GM21723 (cell line): ENCODE data around the gene SCNN1B.
"Not testable (repeated sequence)": the region's sequence is repeated elsewhere in the genome, so short reads cannot be mapped to it uniquely, and the experiment has no call there.

ENCODE experiments used
- ATAC-seq: cut with Tn5 transposase; IDR thresholded peaks from one replicate; pipeline ENCODE4 v1.9.1; 2021; ENCODE audit warnings: mild to moderate bottlenecking, moderate library complexity; ENCODE audit not compliant: unreplicated experiment

SCNN1B gene

DNA sequence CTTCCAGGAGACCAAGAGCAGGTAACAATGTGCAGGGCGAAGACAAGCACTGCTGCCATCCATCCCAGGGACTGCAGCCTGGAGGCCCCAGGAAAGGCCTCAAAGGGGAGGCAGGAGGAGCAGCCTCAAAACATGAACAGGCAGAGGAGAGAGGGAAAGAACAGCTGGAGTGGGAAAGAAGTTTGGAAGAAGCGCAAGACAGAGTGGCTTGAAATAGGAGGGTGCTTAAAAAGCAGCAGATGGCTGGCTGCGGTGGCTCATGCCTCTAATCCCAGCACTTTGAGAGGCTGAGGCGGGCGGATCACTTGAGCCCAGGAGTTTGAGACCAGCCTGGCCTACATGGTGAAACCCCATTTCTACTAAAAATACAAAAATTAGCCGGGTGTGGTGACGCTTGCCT lies 98.3 kb downstream of the SCNN1B start:
- ATAC-seq = not testable (repeated sequence)

DNA sequence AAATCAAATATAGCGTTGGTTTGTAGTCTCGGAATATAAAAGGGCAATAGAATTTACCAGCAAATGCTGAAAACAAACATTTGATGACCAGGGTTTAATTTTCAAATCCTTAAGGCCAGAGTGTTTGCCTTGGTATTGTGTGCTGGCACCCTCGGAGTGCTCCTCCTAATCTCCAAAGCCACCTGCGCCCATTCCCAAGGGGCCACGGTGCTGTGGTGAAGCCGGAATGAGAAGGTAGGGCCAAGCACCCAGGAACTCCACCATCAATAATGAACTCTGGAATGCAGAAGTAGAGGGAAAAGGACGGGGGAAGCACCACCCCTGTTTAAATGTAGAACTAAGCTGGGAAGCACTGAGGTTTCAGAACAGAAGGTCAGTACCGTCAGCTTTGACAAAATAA lies 99.0 kb downstream of the SCNN1B start:
- ATAC-seq = no peak

DNA sequence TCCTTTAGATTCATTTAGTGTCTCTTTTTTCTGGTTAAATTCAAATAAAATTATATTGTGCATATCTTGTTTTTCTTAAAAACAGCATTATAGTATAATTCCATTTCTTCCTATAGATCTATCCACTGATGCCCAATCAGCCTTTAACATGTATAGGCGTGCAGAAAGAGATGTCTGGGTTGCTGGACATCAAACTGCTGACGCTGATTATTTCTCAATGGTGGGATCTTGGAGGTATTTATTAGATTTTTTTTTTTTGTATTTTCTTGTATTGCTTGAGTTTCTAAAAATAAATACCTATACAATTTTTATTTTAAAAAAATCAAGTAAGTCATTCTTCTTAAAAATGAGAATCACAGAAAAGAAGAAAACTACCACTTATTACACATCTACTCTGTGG lies 100.0 kb downstream of the SCNN1B start:
- no peak for ATAC-seq

DNA sequence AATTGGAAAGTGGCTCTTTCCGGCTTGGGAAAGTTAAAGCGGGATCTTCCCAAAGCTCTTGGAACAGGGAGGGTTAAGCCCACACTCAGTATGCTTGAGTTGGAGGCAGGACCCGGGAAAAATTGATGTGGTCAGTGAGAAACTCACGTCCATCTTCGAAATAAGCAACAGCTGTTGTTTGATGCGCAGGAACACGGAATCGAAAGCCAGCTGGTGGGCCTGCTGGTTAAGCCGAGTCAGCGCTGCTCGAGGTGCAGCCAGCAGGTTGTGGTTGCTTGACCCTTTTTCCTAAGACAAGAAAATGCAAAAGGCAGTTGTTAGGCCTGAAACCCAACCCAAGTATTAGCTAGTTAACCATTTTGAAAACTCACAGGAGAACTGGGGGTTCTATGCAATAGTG lies 101.4 kb downstream of the SCNN1B start:
- no peak for ATAC-seq

DNA sequence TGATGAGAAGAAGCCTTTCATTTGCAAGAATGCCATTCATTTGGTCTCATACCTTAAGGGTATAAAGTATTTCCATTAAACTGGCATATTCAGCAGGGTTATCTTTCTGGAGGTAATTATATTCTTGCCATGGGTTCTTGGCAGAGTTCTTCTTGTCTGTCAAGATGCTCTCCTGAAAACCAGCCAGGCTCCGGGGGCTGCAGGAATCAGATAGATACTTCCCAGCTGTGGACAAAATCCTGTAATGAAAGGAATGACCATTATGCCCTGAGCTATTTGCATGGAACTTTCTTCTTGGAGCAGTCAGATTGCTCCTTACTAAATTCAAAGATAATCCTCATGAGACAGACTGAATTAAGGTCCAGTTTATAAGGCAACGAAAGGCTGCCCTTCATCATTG lies 103.9 kb downstream of the SCNN1B start:
- no peak for ATAC-seq

DNA sequence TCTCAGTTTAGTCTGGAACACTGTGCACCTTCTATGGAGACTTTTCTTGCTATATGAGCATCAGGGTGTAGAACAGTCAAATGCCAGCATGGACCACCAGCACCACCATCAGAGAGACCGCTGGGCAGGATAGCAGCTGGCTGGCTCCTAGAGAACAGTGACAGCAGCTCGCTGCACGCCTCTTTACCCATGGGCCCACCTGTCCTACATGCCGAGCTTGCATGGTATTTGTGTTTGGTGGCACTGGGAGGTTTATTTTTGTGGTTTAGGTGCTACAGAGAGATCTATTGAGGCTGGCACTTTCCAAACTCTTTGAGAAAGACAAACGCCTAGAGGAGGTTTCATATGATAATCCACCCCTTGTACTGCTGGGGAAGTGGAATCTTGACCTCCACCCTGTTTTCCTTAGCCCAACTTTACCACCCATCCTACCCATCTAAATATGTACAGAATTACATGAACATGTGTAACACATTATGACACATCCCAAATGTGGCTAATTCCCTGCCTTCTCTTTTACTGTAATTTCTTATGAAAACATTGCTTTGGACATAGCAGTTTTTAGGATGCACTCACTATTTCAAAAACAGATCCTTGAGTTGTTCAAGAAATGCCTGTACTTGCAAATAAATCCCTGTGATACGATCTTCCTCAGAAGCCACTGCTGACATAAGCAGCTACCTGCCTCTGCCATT lies 104.6 kb downstream of the SCNN1B start:
- ATAC-seq = no peak

DNA sequence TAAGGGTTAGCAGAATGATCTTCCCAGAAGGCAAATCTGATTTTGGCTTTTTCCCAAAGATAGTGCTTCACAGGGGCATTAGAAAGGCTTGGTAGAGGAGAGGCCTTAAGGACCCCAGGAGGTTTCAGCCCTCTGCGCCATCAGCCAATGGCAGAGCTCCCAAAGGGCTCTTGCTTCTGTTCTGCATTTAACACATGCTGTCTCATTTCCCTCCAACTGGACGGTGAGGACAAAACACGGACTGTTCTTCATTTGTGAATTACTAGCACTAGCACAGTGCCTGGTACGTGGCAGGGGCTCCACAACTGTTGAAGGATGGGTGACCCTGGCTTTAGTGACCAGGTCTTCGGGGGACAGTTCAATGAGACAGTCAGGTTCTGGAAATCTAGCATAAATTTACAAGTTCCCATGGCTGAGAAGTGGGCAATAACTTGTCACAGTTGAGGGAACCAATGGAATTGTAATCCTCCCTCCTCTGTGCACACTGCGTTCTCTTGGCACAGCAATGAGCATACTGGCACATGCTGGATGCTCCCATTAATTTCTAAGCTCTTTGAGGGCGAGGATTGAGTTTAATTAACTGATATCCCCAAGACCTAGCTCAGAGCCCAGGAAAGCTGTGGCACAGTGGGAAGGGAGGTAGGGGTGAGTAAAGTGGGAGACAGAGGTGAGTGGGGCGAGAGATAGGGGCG lies 105.5 kb downstream of the SCNN1B start:
- ATAC-seq = no peak

DNA sequence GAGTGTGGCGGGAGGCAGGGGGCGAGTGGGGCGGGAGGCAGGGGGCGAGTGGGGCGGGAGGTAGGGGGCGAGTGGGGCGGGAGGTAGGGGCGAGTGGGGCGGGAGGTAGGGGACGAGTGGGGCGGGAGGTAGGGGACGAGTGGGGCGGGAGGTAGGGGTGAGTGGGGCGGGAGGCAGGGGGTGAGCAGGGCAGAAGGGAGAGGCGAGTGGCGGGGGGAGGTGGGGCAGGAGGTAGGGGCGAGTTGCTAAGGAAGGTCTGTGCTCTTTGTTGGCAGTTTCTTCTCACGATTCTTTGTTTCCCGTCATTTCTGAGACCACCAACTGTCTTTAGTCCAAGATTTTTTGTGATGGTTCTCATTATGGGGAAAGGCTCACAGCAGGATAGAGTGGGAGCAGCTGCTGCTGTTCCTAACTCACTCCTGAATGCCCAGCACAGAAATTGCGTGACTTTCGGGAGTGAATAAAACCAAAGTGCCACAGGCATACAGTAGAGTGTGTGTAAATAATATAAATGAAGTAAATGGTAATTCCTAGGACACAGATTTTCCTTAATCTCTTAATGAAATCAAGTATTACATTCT lies 106.2 kb downstream of the SCNN1B start:
- no peak for ATAC-seq

DNA sequence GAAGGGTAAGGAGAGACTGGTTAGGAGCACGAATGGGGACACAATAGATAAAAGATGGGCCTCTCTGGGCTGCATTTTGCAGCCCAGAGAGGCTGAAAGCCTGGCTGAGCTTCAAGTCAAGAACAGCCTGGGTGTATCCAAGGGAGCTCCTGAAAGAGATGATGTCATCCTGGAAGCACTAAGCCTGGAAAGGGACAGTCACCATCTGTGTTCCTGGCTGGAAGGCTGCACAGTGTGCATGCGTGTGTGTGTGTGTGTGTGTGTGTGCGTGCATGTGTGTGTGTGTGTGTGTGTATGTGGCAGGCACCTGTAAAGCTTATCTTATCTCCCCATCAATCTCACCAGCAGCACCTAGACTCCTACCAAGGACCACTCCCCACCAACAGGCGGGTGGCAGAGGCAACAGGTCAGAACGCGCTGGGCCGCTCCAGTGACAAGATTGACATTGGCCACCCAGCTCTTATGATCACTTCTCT lies 106.8 kb downstream of the SCNN1B start:
- ATAC-seq = no peak

DNA sequence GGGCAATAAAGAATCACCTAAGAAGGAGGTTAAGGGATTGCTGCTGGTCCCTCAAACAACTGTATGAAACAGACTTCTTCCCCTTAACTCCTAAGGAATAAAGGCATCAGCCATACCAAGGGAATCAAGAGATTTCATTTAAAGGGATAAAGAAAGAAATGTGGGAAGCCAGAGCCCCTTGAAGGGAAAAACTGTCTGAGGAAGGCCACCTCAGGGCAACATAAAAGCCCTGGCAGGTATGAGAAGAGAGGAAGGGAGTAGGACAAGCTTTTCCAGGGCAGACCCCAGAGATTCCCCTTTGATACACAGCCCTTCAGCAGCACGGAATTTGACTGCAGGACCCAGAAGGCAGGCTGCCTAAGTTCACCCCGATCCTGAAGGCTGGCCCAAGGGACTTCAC lies 107.4 kb downstream of the SCNN1B start:
- no peak for ATAC-seq

DNA sequence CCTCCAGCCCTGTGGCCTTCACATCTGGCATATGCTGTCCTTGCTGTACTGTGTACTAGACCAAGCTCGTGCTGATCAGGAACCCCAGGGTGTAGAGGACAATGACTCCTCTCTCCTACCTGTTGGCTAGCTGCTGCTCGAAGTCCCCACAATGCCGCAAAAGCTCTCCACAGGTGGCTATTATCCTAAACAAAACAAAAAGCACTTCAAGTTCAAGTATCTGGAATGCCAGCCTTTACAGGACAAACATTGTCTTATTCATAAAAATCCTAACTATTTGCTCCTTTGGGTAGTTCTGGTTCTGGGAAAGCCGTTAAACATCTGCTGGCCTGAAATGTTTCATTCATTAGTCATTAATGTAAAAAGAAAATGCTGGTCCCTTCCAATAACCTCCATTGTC lies 108.1 kb downstream of the SCNN1B start:
- ATAC-seq = no peak

DNA sequence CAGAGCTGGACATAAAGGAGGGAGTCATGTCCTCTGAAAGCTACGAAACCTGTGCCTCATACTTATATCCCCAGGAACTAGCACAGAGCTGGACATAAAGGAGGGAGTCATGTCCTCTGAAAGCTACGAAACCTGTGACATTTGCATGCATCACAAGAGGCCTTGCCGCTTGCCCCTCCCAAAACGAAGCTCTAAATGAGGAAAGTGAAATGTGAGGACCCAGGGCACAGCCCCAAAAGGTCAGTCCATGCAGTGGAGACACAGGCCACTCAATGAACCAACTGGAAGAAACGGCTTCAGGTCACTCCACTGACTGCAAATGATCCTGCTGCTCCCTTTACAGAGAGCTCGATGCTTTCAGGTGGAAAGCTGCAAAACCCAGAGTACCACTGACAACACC lies 112.6 kb downstream of the SCNN1B start:
- ATAC-seq = no peak

DNA sequence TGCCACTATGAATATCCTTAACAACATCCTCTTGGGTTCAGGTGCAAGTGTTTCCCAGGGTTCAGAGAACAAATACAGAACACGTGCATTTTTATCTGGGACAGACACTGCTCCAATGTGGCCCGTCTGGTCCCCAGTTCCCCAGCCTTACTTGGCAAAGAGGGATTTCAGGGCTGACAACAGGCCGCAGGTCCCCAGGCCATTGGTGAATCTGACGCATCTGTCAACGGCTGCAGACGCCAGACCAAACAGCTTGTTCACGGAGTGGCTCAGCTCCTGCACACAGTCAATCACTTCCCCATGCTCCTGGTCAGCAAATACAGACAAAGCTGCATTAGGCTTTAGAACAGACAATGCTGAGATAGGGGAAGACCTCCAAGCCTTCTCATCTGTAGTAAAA lies 114.7 kb downstream of the SCNN1B start:
- ATAC-seq = no peak

DNA sequence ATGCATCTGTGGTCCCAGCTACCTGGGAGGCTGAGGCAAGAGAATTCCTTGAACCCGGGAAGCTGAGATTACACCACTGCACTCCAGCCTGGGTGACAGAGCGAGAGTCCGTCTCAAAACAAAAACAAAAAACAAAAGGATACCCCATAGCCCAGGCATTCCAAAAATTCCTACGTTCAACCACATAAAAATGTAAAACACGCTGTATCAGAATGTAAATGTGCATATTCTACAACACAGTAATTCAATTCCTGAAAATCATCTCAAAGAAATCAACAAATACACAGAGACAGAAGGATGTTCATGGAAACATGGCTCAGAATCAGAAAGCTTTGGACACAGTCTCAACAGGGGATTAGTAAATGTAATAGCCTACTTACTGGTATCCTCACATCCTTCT lies 117.9 kb downstream of the SCNN1B start:
- ATAC-seq = no peak

DNA sequence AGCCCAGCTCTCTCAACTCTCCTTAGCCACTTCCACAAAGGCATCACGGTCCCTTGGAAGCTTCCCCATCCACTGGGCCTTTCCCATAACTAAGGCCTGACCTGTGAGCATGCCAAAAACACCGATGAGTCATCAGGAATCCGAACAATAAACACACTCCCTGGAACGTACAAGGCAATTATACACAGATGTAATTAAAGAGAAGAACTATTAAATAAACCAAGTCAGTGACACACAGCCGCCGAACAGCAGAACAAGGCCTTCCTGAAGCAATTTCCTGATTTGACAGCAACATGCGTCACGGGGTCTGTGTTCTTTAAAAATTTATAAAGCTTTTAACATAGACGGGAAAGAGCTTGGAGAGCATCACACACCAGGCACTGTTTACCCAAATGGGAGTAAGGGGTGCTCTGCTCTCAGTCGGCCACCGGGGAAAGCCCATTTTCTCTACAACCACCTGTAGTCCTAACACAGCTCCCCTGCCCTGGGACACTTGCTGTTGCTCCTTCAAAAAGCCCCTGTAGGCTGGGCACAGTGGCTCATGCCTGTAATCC lies 121.5 kb downstream of the SCNN1B start:
- ATAC-seq = no peak

DNA sequence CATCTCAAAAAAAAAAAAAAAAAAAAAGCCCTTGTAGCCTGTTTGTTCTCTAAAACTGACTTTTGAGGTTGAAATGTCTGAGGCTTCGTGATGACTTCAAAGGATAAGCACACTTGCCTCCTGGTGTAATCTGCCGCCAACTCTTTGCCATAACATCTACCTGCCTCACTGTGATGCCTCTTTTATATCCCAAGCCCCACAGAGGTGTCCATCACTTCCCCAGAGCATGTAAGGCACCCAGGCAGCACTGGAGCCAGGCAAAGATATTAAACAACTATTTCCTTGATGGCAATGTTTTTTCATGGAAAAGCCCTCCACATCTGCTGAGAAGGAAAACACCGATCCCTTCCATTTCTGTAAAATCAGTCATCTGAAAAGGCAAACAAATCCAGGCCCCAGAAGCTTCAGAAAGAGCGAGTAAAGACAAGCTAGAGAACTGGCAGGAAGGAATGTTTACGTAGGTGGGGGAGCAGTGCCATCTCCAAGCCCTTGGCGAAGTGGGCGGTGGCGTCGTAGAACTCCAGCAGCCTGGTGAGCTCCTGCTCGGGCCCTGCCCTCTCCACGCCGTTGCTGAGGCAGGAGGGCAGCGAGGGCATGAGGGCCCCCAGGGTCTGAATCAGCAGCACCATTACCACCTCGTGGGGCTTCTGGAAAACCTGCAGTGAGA lies 122.3 kb downstream of the SCNN1B start:
- no peak for ATAC-seq

DNA sequence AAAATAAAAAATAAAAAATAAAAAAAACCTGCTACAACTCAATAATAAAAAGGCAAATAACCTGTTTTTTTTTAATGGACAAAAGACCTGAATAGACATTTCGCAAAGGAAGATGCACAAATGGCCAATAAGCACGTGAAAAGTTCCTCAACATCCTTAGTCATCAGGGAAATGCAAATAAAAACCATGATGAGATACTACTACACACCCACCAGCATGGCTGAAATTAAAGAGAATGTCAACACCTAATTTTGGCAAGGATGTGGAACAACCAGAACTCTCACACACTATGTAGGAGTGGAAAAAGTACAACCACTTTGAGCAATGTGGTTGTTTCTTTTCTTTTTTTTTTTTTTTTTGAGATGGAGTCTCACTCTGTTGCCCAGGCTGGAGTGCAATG lies 126.2 kb downstream of the SCNN1B start:
- ATAC-seq = no peak
